Measurements from ENCODE around the gene TPRG1.

The TPRG1 gene, protein sequence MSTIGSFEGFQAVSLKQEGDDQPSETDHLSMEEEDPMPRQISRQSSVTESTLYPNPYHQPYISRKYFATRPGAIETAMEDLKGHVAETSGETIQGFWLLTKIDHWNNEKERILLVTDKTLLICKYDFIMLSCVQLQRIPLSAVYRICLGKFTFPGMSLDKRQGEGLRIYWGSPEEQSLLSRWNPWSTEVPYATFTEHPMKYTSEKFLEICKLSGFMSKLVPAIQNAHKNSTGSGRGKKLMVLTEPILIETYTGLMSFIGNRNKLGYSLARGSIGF

DNA sequence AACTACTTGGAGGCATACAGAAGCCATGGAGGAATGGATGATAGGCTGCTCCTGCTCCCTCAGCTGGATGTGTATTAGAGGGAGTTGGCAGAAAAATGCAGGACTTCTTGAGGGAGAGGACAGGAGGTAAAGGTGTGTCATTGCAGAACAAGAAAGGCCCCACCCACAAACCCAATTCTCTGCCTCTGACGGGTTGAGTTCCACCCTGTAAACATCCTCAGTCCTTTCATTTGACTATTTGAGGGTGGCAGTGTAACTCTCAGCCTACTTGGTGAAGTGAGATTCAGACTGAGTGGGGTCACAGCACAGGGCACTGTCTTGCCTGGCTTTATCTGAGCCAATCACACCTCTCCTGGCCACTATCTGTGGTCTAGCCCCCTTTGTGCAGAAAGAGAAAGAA lies at the start of gene TPRG1:
TSS of gene TPRG1 (plus strand) at position 265 of the 400 bp plus-strand sequence. CDS start 35,414 bp downstream, outside the sequence.
- DNase-seq, result no peak

DNA sequence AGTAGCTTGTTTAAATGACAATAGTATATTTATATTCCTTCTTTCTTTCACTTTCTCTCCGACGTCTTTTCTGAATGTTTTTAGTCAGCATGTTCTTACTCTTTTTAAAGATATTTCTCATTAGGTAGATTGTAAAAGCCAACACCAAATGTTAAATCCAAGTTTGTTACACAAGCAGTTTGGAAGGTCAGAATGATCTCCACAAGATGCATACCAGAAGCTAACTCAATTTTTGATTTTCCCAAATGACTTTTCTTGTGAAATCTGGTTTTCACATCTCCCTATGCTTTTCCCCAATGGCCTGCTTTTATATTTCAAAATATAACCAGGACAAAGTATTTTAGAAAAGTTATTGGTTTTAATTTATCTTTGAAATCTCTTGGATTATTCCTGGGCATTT lies 49.7 kb upstream of the TPRG1 start:
- no peak for DNase-seq

DNA sequence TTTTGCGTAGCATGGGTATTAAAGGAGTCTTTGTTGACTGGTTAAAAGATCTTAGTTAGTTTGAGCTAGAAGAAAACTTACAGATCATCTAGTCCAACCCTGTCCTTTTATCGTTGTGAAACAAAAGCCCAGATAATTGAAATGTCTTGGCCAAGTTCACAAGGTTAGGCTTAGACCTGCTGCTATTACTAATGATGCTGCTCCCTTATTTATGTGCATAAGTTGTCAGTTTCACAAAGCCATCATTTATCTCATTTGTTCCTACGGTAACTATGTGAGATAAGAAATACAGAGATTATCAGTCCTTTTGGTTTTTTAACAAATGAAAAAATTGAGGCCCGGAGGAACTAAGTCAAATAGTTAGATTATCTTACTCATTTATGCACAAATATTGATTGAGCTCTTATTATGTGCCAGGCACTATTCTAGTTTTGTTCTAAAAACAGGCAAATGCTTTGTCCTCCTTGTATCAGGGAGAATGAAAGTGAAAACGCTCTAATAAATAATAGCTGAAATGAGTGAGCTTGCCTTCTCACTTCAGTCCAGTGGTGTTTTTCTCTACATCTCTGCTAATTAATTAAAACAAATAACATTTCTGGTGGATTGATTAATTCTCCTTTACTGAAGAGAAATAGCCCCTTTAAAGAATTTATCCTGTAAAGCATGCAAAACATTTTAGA lies 49.1 kb upstream of the TPRG1 start:
- DNase-seq, result no peak

DNA sequence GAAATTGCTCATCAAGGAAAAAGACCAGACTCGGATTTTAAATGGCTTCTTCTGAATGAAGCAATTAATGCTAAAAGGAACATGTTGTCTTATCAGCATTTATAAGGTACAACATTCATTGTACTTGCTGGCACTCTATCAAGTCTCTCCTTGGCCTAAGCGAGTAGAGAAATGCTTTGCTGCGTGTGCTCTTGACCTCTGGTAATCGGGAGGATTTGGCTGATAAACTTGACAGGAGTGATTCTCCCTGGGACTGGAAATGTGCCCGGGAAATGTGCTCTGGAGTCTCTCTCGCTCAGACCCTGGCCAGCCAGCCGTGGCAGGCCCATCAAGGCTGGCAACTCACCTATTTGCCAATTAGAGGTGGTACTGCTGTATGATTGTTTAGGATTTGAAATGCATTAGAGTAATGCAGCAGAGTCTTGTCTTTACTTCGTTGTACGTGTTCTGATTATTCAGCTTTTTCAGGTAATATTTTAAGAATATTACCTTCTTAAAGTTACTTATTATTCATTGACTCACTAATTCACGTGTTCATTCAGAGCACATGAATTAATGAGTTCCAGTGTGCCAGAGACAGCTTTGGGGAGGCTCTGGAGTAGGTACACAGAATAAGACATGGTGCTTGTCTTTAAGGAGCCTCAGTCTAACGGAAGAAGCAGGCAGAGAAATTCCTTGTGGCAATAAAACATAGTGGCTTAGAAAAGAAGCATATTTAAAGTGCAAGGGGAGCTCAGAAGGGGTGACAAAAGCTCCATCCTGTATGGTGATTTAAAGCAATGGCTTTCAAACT lies 48.0 kb upstream of the TPRG1 start:
- no peak for DNase-seq

DNA sequence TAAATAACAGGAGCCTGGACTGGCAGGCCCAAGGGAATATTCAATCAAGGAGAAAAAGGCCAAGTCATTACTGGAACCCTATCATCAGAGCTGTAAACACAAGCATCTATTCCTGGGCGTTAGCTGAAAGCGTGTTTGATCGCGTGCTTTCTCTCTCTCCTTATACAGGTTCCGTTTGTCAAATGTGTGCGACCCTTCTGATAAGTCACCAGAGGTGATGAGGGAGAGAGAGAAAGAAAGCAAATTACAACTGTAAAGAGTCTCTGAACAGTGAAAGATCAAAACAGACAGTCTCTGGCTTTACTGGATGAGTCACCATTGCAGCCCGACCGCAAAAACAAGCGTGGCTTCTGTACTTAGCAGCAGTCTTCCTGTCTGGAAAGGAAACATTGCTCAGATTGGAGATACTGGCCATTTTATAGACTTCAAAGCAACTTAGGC lies 39.5 kb upstream of the TPRG1 start:
- no peak for DNase-seq

DNA sequence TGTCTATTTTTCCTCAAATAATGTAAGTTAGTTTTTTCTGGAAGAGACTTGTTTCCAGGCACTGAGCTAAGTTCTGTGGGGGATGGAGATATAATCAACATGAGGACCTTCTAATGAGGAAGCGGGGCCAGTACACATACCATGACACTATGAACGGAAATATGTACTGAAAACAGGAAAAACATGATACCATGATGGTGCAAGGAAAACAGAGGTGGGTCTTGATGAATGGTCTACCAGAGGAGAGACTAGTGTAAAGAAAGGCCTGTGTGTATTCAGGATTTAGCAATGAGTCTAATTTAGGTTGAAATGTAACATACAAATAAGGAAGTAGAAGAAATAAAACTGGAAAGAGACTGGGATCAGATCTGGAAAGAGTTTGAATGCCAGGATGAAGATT lies 38.9 kb upstream of the TPRG1 start:
- no peak for DNase-seq

DNA sequence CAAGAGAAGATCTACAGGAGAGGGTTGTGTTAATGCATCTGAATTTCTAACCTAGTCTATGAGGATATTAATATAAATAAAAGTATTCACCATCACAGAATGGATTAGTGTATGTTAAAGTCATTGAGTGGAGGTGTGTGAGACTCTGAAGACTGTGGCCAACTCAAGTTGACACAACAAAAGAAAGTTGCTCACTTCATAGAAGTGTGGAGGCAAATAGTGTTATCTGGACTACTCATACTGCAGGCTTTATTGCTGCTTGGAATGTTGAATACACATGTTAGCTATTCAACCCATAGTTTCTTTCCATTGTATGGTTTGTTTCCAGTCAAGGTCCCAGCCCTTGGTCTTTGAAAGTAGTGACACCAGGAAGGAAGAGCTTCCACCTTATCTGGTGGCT lies 38.0 kb upstream of the TPRG1 start:
- DNase-seq, result no peak

DNA sequence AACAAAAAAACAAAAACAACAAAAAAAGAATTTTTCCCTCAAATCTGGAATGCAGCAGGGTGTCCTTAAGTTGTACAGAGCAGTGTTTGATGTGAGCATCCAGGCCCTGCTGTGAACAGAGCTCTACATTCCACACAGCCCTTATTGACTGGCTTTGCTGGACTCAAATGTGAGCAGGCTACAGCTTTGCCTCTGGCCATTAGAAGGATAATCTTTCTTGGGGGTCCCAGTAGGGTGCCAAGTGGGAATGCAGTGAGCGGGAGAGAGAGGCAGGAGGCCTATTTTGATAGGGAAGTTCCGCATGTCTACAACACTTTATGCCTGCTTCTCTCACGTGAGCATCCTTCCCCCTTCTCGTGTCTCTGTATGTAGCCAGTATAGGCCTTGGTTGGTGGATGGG lies 34.4 kb upstream of the TPRG1 start:
- DNase-seq, result no peak

DNA sequence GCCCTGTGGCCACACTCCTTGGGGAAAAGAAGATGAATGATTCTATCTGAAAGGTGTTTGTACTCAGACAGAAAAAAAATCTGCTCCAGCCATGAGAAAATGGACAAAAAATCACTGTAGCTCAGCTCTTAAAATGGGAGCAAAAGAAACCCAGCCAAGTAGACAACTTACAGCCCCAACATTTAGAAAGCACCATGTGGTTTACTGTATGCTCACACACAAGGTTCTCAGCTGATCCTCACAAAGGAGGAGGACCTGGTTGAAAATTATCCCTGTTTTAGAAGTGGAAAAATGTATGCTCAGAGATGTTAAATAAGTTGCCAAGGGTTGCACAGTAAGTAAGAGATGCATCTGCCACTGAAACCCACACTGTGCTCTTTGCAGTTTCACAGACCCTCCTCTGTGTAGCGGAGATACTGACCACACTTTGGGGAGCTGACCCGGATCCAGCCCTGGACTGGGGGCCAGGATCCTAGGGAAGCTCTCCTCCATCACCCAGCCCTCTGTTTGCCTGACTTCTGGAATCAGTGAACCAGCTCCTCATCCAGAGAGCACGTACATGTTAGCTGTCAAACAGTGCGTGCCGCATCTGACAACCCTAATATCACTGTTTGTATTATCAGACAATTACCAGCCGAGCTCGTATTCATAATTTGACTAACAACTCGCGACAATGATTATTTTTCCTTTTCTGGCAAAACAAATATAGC lies 32.7 kb upstream of the TPRG1 start:
- no peak for DNase-seq

DNA sequence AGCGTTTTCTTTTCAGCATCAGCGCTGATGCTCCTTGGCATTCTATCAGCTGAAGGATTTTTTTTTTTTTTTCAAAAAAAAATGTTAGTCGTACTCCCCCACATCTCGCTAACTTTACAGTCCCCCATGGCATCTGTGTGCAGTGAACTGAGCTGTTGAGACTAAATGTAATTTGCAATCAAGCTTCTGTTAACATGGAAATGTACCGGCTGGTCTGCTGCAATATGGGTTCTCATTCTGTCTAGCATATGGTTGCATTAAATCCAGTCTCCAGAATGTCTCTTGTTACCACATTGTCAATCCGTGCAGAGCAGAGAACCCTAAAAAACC lies 32.2 kb upstream of the TPRG1 start:
- no peak for DNase-seq

DNA sequence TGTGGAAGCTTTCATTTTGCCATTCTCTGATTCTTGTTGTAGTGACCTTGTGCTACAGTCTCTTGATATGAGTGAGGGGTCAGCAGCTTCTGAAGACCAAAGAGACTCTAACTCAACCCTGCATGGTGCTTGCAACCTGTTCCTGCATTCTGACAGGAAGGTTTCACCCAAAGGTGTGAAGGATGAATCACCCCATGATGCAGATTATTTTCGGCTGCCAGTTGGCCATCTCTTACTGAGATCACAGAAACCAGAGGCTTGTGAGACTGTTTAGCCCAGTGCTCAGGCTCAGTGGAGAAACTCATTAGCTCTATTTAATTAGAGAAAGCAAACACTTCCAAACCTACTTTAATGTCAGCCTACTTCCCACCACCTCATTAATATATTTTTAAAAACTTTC lies 29.2 kb upstream of the TPRG1 start:
- DNase-seq, result no peak

DNA sequence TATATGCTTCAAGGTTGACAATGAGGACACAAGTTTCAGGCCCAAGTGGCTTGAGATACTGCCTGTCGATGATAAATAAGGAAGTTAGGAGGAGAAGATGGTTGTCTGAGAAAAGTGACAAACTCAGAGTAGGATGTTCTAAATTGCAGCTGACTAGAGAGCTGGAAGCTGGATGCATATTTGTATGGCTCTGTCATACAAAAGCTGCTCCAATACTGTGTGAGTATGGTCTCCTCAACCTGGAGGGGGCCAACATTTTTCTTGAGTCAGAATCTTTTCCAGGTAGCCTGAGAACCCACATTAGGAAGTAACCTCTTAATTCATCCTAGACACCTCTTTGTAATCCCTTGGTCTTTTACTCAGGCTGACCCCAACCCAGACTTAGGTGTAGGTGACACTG lies 28.4 kb upstream of the TPRG1 start:
- no peak for DNase-seq

DNA sequence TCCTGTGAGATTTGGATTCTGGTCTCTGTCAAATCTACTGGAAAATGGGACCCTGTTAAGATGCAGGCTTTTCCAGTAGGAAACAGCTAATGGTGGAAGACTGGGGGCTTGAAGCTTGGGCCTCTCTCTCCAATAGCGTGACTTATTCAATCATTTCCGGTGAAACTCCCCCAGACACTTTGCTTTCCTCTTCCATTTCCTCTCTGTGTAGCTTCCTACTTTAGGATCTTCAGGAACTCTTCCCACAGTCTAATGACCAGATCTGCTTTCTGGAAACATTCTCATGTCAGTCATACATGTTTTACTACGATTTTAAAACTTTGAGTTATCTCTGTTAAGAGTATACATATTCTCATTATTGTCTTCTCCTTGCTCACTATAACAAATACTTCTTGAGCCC lies 28.0 kb upstream of the TPRG1 start:
- no peak for DNase-seq

DNA sequence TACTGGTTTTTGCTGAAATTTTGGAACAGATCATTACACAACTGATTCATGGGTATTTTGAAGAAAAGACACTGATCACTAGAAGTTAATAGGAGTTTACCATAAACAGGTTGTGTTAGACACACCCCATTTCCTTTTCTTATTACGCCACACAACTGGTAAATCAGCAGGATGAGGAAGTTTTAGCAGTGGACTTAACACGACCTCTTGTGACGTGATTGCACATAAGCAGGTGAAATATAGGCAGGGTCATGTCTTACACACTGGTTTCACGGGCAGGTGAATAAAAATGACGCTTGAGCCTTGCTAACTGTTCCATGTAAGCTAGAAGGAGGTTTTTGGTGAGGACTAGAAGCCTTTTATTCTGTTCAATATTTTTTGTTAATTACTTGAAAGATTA lies 27.1 kb upstream of the TPRG1 start:
- DNase-seq, result no peak

DNA sequence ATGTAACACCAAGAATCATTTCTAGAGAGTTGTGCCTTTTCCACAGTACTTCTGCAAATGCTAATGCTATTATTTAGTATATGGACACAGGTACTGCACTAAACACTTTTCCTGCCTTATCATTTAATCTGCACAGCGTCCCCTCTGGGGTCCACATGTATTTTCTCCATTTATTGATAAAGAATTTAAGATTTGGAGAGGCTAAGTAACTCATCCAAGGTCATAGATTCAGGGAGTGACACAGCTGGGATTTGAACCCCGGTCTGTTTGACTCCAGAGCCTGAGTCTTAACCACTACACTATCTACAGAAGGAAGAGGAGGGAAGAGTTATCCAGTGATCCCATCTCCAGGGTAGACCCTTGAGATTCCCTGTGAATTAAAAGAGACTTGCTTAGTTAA lies 24.9 kb upstream of the TPRG1 start:
- DNase-seq, result no peak

DNA sequence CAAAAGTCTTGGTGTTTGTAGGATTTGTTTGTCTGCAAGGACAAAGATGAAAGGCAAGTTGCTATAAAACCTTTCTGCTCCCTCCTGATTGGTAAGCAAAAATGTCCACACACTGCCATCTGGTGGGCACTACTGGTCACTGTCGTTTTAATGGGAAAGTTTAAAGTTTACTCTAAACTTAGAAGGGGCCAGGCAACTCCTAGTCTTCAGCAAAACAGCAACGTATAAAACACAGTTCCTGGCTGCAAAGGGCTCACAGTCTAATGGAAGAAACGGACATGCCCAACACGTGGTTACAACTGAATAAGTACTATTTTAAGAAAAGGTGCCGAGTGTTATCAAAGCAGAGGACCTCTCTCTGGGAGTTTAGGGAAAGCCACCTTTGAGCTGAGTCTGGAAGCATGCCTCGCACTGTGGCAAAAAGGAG lies 23.7 kb upstream of the TPRG1 start:
- DNase-seq, result peak; percentile 77

DNA sequence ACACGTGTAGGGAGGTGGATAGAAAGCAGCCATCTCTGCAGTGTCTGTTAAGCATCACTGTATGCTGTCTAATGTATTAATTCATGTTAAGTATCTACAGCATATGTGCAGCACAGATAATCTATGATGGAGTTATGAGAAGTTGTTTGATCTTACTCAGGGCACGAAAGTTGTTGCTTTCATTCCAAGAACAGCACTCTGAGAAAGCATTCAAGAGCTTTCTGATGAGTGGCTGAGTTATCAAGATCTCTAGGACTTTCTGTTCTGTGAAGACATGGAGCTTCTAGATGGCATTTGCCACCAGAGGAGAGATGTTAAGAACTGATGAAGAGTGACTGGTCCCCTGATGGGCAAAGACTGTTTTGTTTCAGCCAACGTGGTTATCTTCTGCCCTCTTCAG lies 22.6 kb upstream of the TPRG1 start:
- DNase-seq, result no peak

DNA sequence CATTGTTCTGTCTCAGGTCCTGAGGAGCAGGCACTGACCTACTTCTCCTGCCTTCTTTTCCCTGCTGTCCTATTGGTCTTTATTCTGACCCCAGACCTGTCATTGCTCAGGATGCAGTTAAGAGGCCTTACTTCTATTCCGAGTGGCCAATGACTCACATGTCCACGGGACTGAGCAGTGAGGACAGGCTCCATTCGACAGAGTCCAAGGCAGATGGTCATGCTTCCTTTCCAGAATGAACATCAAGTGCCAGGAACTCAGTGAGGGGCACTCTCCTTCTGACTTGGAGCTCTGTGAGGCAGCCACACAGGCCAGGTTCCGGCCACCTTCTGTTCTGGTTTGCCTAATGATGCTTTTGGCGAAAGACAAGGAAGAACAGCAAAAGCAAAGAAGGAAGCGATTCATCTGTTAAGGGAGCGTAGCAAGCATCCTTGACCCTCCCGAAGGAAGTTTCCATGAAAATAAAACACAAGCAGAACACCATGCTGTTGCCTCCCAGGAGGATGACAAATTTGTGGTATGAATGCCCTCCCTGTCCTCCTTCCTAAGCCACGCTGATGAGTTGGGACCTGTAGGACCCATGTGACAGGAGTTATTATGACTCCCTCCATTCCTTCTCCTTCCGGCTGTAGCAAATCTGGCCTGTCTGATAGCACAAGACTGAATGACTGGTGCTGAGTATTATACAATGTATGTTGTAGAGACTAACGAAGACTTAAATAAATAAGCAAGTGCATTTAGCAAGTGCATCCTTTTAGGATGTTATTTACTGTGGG lies 14.4 kb upstream of the TPRG1 start:
- DNase-seq, result no peak

DNA sequence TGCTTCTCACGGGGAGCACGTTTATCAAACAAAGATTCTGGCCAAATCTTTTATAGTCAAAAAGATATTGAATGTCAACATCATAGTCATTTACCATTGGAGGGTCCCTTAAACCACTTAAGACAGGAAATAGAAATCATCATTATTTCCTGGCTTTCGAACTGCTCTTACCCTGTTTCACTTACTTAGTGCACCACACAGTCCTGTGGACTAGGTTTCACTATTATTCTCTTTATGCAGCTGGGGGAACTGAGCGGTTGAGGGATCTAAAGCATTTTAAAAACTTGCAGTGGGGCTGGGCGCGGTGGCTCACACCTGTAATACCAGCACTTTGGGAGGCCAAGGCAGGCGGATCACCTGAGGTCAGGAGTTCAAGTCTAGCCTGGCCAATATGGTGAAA lies 13.7 kb upstream of the TPRG1 start:
- no peak for DNase-seq

DNA sequence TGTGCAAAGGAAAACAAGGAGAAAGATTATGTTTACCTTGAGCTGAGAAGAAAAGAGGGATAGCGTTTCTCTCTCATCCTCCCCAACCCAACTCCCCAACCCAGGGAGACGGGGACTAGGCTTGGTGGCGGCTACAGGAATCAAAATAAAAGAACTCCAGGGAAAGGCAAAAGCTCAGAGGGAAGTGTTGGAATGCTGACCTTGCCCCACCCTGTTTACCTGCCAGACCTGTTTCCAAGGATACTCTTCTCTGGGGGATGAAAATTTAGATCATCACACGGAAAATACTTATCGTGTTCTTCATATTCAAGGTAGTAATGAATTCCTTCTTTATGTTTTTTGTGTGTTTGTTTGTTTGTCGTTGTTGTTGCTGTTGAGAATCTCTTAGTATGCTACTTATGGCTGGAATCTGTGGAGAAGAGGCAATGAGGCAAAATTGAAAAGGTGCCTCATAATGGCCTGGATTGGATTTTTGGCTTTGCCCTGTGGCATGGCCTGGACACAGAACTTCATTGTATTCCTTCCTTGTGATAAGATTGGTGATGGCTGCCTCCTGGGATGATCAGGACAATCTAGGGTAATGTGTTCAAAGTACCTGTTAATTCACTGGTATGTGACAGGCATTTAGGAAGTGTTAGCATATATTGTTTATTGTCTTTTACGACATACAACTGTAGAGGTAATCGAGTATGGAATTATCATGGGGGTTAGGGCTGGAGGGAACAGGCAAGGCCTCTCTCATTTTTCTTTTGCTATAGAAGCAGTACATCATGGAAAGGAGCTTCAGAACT lies 11.1 kb upstream of the TPRG1 start:
- DNase-seq, result no peak

DNA sequence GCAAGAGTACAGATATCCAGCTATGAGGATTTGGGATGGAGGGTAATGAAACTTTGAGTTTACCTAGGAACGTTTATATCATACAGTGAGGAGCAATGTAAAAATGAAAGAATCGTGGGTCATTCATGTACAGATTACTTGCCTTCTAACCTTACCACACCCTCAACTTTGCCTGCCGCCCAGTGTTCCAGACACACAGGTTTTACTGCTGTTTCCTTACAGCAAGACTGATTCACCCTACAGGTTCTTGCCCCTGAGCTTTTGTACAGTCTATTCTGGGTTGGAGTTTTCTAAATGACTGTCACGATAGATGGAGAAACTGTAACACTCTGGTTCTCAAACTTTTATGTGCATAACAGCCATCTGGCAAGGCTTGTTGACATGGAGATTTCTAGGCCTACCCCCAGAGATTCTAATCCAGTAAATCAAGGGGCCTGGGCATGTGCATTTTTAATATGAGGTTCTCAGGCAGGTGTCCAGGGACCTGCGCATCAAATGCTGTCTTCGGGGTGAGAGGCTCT lies 6.6 kb upstream of the TPRG1 start:
- no peak for DNase-seq

DNA sequence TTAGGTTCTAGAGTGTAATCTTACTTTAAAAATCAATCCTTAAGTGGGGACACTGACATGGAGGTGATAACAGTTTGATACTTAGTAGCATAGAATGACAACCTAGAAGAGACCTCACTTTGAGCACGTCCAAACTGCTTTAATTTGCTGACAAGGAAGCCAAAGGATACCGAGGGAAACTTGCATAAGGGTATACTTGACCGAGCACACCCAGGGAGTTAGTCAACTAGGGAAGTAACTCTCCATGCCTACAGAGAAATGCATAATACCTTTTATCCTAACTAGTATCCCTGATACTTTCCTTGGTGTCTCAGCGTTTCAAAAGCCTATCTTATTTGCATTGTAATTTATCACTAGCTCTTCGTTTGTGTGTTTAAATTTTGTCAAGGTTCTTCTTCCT lies 5.5 kb upstream of the TPRG1 start:
- DNase-seq, result no peak

All from left hindlimb (tissue), 1 donor.